ENCODE data around the gene GRID1. TPM values are rescaled to one million over a fixed set of nuclear protein-coding genes. Genes with fewer than 3 reads are reported as not detected.

GRID1 gene
- total RNA-seq, 1 experiment from 2014 or later, result not detected

DNA sequence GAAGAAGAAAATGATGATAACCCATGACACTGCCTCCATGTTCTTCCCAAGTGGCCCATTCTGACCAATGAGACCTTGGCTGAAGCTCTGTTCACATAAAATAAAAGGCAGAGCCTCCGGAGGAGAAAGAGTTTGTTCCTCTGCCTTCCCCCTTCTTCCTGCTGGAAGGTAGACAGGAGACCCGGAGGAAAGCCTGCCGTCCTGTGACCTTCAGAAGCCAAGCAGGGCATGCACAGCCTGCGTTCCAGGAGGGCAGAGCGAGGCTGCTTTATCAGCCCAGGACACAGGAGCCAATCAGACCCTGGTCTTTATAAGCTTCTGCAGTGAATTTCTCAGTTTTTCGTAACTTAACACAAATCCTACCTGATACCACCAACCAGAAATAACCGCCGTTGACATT lies 8.6 kb upstream of the GRID1 start:
- H2AFZ ChIP-seq (ENCODE audit: low read length), result no peak overlapping the region
- no peak overlapping the region for H3K9ac ChIP-seq (ENCODE audit: low read length)
- no peaks in the 10 kb centered on the region for H3K9me2 ChIP-seq (replicated peaks; ENCODE audit: low read length)
- H3K36me3 ChIP-seq (ENCODE audit: low read depth, low read length), result no peaks in the 10 kb centered on the region
- CTCF ChIA-PET, result interaction anchor here (0.5 kb wide), 1 partner anchor 121 kb away, joined by 4 read pairs; no protein-coding TSS in a partner anchor
- H3K9me3 ChIP-seq (ENCODE audit: low read length), result no peaks in the 10 kb centered on the region
- ATAC-seq (no peak), DNase-seq (no peak)
- H3K27ac ChIP-seq (ENCODE audit: low read length), result no peak overlapping the region
- intact Hi-C loops (cut with micrococcal nuclease), result loop anchor here (5.0 kb wide), 2 partner anchors 378 to 1763 kb away; no protein-coding TSS in a partner anchor
- no peaks in the 10 kb centered on the region for H3K4me1 ChIP-seq (ENCODE audit: insufficient read depth, low read length)
- no peak overlapping the region for H3K4me3 ChIP-seq (ENCODE audit: low read length)
- no peak overlapping the region for H3K4me2 ChIP-seq (ENCODE audit: low read length)
- H4K20me1 ChIP-seq (ENCODE audit: low read length), result no peaks in the 10 kb centered on the region
- no peaks in the 10 kb centered on the region for H3K27me3 ChIP-seq (ENCODE audit: low read length)
- no TSS peak for BruUV-seq (replicated peaks)
- H3K79me2 ChIP-seq (ENCODE audit: low read length), result no peaks in the 10 kb centered on the region
- POLR2A ChIA-PET (ENCODE audit: unreplicated experiment), result no interaction called here
- no peaks in the 10 kb centered on the region for H3F3A ChIP-seq (ENCODE audit: low read length, unreplicated experiment)
- TF ChIP-seq CTCF (conservative IDR thresholded peaks at IDR 0.05; ENCODE audit: low read depth, low read length), result no peak
- TF ChIP-seq EZH2phosphoT487 (IDR thresholded peaks at IDR 0.05; ENCODE audit: borderline replicate concordance, low read length), result no peak
- TF ChIP-seq EZH2 (IDR thresholded peaks at IDR 0.05; ENCODE audit: low read length, unreplicated experiment), result no peak

DNA sequence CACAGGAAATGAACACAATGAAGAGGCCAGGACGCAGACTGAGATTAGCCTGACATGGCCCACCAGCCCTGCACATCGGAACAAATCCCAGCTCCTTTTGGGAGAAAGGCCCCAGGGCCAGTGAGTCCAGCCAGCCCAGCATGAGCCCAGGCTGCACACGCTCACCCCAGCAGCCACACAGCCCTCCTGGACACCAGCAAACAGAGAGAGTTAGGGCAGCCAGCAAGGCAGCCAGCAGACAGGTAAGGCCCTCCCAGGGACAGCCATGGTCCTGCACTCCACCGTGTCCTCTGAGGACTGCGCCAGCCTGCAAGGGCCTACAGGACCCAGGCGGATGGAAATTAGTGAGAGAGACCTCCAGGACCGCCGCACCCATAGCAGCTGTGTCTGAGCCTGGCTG lies 8.1 kb upstream of the GRID1 start:
- intact Hi-C loops (cut with micrococcal nuclease), result loop anchor here (5.0 kb wide), 2 partner anchors 377 to 1762 kb away; no protein-coding TSS in a partner anchor
- no peak for TF ChIP-seq EZH2phosphoT487 (IDR thresholded peaks at IDR 0.05; ENCODE audit: borderline replicate concordance, low read length)
- TF ChIP-seq EZH2 (IDR thresholded peaks at IDR 0.05; ENCODE audit: low read length, unreplicated experiment), result no peak
- TF ChIP-seq CTCF (conservative IDR thresholded peaks at IDR 0.05; ENCODE audit: low read depth, low read length), result no peak
- Histone ChIP-seq H3K27ac (ENCODE audit: low read length) (no peak overlapping the region), H4K20me1 (ENCODE audit: low read length) (no peaks in the 10 kb centered on the region), H3K4me3 (ENCODE audit: low read length) (no peak overlapping the region), H3K4me1 (ENCODE audit: insufficient read depth, low read length) (no peaks in the 10 kb centered on the region), H3K9me2 (replicated peaks; ENCODE audit: low read length) (no peaks in the 10 kb centered on the region), H3F3A (ENCODE audit: low read length, unreplicated experiment) (no peaks in the 10 kb centered on the region), H3K9ac (ENCODE audit: low read length) (no peak overlapping the region), H3K79me2 (ENCODE audit: low read length) (no peaks in the 10 kb centered on the region), H3K36me3 (ENCODE audit: low read depth, low read length) (no peaks in the 10 kb centered on the region), H3K27me3 (ENCODE audit: low read length) (no peaks in the 10 kb centered on the region), H3K9me3 (ENCODE audit: low read length) (no peaks in the 10 kb centered on the region), H2AFZ (ENCODE audit: low read length) (no peak overlapping the region), H3K4me2 (ENCODE audit: low read length) (no peak overlapping the region)
- no peak for DNase-seq
- ATAC-seq, result no peak
- ChIA-PET CTCF (interaction anchor here (0.6 kb wide), 1 partner anchor 1554 kb away, joined by 4 read pairs; no protein-coding TSS in a partner anchor), POLR2A (ENCODE audit: unreplicated experiment) (no interaction called here)
- no TSS peak for BruUV-seq (replicated peaks)

GRCh38 chr10:86373828-86374227 lies 7.2 kb upstream of the GRID1 start:
- no TSS peak for BruUV-seq (replicated peaks)
- POLR2A ChIA-PET (ENCODE audit: unreplicated experiment), result no interaction called here
- H3K9ac ChIP-seq (ENCODE audit: low read length), result no peak overlapping the region
- H3K79me2 ChIP-seq (ENCODE audit: low read length), result no peaks in the 10 kb centered on the region
- H3K4me2 ChIP-seq (ENCODE audit: low read length), result no peak overlapping the region
- TF ChIP-seq EZH2phosphoT487 (IDR thresholded peaks at IDR 0.05; ENCODE audit: borderline replicate concordance, low read length) (no peak), EZH2 (IDR thresholded peaks at IDR 0.05; ENCODE audit: low read length, unreplicated experiment) (no peak), CTCF (conservative IDR thresholded peaks at IDR 0.05; ENCODE audit: low read depth, low read length) (no peak)
- no peaks in the 10 kb centered on the region for H3K9me2 ChIP-seq (replicated peaks; ENCODE audit: low read length)
- no peak overlapping the region for H2AFZ ChIP-seq (ENCODE audit: low read length)
- no peaks in the 10 kb centered on the region for H3K27me3 ChIP-seq (ENCODE audit: low read length)
- H4K20me1 ChIP-seq (ENCODE audit: low read length), result no peaks in the 10 kb centered on the region
- H3K4me1 ChIP-seq (ENCODE audit: insufficient read depth, low read length), result no peaks in the 10 kb centered on the region
- CTCF ChIA-PET, result no interaction called here
- H3K4me3 ChIP-seq (ENCODE audit: low read length), result no peak overlapping the region
- ATAC-seq (no peak), DNase-seq (no peak)
- H3K27ac ChIP-seq (ENCODE audit: low read length), result no peak overlapping the region
- H3F3A ChIP-seq (ENCODE audit: low read length, unreplicated experiment), result no peaks in the 10 kb centered on the region
- no peaks in the 10 kb centered on the region for H3K36me3 ChIP-seq (ENCODE audit: low read depth, low read length)
- intact Hi-C loops (cut with micrococcal nuclease), result no loop called here
- H3K9me3 ChIP-seq (ENCODE audit: low read length), result no peaks in the 10 kb centered on the region

Measured in PC-3 (cell line).